GM19025 (cell line): ENCODE measurements around the gene HOXD11.
A peak's percentile ranks its signal among the peaks of the same experiment; 100 is the strongest.

ENCODE experiments used
- ATAC-seq: cut with Tn5 transposase; IDR thresholded peaks from one replicate; pipeline ENCODE4 v1.9.1; 2021; ENCODE audit warnings: mild to moderate bottlenecking, low read depth, moderate library complexity; ENCODE audit not compliant: unreplicated experiment

Gene HOXD11

DNA sequence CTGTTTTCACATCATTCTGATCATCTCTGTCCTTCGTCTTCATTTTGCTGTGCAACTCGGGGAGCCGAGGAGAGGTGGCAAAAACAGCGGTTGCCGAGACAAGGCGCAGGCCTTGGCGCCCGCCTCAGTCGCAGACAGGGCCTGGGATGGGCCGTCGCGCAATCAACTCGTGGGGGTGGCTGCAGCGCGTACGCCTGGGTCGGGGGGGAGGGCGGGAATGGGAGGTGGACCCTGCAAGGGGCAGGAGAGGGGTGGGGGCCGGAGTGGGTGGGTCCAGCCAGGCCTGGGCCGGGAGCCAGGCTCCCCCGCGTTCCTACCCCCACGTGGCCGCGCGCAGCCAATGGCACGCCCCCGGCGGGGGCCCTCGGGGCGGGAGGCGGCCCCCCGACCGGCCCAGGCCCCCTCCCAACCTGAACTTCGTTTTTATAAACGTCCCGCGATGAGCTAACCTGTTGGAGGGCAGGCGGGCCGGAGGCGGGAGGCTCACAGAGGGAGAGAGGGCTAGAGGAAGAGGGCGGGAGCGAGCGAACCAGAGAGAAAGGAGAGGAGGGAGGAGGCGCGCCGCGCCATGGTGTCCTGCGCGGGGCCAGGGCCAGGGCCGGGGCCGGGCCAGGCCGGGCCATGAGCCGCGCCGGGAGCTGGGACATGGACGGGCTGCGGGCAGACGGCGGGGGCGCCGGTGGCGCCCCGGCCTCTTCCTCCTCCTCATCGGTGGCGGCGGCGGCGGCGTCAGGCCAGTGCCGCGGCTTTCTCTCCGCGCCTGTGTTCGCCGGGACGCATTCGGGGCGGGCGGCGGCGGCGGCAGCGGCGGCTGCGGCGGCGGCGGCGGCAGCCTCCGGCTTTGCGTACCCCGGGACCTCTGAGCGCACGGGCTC lies 14.6 kb upstream of the HOXD11 start, which contains the start of gene HOXD13:
Gene HOXD13, plus strand, starts transcription at position 452 of the 875 bp plus-strand sequence. Its CDS starts 170 bp downstream, at position 622.
- no peak for ATAC-seq

DNA sequence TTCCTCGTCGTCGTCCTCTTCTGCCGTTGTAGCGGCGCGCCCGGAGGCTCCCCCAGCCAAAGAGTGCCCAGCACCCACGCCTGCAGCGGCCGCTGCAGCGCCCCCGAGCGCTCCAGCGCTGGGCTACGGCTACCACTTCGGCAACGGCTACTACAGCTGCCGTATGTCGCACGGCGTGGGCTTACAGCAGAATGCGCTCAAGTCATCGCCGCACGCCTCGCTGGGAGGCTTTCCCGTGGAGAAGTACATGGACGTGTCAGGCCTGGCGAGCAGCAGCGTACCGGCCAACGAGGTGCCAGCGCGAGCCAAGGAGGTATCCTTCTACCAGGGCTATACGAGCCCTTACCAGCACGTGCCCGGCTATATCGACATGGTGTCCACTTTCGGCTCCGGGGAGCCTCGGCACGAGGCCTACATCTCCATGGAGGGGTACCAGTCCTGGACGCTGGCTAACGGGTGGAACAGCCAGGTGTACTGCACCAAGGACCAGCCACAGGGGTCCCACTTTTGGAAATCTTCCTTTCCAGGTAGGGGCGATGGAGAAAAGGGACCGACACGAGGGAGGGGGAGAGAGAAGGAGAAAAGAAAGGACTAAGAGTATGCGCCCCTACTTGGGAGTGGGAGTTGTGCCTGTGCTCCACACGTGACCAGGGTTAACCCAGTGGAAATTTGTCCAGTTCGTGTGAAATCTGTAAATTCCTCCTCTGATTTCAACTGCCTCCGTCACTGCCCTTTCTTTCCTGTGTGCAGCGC lies 13.8 kb upstream of the HOXD11 start:
- no peak for ATAC-seq

DNA sequence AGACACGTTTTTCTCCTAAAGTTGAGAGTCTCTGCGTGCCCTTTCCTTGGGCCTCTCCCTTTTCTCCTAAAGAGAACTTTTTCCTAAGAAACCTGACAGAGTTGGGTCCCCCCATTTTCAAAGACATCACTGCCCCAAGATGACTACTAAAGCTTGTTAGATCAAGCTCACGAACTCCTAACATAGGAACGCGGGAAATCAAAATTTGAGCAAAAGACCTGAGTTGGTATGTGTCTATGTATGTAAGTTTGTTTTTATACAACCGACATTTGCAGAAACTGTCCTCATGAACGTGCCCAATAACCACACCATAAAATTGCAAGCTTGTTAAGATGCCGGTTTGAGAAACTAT lies 13.2 kb upstream of the HOXD11 start:
- no peak for ATAC-seq

DNA sequence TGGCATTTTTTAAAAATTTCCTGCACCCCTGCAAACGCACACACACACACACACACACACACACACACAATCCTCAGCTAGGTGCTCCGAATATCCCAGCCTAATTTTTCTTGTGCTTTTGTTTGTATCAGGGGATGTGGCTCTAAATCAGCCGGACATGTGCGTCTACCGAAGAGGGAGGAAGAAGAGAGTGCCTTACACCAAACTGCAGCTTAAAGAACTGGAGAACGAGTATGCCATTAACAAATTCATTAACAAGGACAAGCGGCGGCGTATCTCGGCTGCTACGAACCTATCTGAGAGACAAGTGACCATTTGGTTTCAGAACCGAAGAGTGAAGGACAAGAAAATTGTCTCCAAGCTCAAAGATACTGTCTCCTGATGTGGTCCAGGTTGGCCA lies 12.7 kb upstream of the HOXD11 start:
- no peak for ATAC-seq

- no peak for ATAC-seq
Measured at GRCh38 chr2:176095421-176095820, 11.7 kb upstream of the HOXD11 start.

DNA sequence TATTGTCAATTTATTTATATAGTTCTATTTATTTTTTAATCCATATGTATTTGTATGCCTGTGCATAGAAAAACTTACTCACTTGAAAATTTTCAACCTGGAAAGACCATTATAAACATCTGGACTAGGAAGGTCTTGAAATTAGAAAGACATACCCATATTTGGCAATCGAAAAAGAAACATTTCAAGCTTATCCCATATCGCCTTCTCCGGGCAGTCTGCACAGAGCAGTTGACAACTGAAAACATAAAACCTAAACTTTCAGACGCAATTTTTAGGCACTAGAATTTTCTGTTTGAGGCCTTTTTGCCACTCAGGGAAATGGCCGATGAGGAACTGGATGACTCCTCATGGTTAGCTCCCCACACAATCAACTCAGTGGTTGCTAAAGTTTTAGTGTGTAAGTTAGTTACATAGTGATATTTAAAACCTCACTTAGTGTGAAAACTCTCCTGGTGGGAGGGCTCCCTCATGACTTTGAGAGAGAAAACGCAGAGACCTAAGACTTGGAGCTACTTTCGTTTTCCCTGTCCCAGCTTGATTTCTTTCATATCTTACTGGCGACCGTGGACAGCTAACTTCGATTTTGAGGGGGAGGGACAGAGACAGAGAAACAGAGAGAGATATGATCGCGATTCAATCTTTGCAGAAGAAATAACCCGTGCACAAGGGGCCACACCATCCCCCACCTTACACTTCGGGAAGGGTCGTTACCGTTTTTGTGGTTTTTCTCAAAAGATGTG lies 10.7 kb upstream of the HOXD11 start:
- no peak for ATAC-seq

DNA sequence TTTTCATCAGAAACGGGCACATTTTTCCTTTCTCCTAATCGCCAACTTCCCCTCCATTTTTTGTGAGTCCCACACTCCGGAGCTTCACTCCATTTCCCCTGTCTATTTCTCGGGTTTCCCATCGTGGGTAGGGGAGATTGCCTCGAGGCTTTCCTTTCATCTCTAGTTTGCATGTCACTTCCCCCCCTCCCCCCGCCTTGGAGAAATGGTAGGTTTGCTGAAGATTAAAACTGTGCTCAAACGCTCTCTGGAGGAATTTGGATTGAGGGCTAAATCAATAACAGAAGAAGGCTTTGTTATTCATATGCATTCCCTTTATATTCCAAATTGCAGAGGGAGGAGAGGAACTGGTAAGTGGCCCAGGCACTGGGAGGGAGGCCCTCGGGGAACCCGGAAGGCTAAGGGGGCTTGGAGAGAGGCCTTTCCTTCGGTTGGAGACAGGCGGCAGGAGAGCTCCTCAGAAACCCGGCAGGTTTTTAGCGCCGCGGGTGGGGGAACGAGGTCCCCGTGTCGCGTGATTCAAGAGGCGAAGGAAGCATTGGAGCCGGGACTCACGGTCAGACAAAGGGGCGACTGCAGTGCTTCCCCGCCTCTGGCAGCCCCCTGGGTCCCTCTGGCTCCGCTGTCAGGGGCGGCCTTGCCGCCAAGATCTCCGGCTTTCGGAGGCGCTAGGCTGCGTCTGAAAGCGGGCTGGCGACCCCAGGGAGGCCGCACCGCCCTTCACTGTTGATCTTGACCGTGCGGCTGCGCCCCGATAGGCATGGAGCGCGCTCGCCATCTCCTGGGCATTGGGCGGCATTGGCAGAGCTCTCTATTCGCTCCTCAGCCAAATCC lies 9.9 kb upstream of the HOXD11 start:
- peak; percentile 87 for ATAC-seq

DNA sequence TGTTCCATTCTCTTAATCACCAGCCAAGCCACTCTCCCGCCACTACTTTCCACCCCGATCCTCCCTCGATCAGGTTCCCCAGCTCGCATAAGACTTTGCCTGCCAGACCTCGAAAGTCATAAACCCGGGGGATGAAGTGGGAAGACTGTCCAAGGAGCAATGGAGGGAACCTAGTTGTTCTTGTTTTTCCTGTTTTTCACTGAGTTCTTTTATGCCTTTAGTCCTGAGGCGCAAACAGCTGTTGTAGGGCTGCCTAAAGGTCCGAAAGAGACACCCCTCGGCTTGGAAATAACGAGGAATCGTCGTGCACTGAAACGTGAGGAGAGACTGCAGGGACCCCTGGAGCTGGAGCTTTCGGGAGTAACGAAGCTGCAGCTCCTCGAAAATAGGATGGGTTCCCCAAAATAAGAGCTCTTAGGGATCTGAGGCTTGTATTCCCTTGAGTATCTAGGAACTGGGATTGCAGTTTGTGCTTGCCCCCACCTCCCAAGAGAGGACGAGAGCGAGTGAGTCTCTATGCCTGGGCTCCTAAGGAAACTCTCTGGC lies 9.2 kb upstream of the HOXD11 start:
- ATAC-seq, result no peak

DNA sequence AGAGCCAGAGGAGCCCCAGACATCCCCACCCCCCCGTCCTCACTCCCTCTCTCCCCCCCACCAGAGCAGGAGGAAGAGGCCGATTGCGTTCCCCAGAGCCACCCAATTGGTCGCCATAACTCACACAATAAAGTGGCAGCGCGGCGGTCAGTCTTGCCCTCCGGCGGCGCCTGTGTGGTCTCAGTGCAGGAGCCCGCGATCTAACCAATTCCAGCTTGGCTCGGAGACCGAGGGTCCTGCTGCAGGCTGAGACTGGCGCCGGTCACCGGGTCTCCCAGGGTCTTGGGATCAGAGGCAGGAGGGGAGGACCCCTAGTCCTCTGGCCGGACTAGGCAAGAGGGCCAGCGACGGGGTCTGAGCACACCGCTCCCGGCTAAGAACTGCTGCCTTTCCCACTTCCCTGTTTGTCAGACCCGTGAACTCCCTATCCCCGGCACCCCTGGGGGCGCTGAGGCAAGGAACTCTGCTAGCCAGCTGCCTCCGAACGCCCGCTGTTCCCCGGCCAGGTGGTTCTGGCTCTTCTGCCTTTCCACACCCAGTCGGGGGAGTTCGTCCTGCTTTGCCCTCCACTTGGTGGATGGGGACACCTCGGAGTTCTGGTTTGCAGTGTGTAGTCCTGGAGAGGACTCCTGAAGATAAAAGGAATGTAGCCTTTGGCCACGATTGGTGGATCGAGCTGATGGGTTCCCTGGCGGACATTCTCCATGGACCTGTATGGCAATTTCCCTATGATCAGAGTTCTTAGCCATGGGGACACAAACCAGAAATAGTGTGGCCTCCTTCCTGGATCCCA lies 8.5 kb upstream of the HOXD11 start:
- ATAC-seq, result no peak

DNA sequence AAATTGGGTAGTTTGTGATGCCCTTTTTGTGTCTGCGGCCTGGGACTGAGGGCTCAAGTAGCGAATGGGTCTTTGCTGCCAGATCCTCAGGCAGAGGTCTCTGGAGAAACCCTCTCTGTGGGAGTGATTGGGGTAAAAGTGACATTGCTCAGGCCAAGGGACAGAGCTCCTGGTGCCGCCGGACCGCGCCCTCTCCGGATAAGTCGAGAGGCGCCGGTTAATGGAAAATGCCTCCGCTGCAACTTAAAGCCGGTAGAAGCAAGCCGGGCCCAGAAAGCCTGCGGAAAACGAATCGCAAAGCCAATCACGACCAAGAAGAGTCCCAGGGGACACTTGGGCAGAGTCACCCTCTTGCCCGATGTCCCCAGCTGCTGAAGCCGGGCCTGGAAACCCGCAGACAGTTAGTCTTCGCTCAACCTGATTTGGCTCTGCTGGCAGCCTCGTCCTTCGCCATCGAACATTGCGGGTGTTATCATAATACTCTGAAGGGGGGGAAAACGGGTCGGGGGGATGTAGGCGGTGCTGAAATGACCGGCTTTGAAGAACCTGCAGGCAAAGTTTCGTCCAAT lies 7.8 kb upstream of the HOXD11 start:
- no peak for ATAC-seq

GRCh38 chr2:176099728-176100546 lies 7.1 kb upstream of the HOXD11 start, which contains the start of gene HOXD12:
Gene HOXD12 (plus strand): TSS chr2:176099795. CDS start chr2:176099802, 7 bp downstream.
- ATAC-seq, result no peak

- no peak for ATAC-seq
Measured at GRCh38 chr2:176100547-176101140, 6.4 kb upstream of the HOXD11 start.

DNA sequence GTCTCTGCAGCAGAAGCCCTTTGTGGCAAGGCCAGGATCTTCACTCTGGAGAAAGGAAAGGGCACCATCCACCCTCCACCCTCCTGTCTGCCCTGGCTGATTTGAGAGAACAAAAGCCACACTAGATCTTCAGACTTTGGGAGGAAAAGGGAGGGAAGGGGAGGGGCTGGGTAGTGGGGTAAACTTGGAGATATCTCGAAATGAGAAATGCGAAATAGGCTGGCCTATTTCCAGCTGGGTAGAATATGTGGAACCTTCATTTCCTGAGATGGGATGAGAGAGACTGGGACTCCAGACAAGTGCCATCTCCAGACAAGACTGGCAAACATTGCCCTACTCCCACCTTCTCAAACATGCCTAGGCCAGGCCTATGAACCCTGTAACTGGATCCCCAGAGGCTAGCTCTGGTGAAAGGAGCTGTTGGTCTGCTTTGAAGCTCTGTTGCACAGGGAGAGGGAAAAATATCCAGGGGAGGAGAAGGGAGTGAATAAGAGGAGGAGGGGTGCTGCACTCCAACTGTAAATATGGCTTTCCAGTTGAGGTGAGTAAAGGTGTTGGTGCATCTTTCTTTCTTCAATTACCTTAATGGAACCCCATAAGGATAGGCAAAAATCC lies 5.8 kb upstream of the HOXD11 start:
- no peak for ATAC-seq

DNA sequence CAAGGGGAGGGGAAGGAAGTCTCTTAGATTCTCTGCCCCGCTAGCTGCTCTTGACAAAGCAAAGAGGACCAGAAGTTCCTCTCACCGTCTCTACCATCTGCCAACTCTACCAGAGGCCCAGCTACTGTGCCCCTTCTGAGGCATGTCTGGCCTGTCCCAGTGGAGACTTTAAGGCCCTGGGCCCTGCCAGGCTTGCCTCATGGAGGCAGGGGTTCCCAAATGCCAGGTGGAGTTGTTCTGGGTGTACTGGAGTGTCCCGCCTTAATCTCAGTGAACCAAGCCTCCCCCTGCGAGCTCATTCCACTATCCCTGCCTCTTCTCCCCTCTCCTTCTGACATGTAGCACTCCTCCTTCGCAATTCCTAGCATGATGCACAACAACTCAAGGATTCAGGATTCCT lies 5.2 kb upstream of the HOXD11 start:
- ATAC-seq, result no peak

DNA sequence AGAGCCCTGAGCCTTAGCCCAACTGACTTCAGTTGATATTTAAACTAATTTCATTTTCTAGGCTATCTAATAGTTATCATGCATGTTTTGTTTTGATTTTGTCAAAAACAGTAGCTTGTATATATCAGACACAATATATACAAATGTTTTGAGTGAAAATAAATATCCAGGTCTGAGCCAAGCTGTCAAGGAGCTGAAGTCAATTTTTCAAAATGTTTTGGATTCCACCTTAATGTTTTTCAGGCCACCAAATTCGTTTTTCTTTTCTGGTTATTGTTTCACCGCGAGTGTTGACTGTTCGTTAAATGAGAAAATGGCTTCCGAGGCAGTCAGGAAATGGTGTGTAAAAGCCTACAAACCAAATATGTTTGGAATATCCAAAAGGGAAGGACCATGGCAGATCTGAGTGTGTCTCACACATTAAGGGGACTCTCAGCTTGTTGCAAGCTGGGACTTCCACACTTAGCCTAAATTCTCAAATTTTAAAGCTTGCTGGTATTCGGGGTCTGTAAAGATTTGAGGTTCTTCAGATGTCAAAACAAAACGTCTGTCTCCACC lies 4.7 kb upstream of the HOXD11 start:
- ATAC-seq, result no peak

GRCh38 chr2:176103194-176103593 lies 3.9 kb upstream of the HOXD11 start:
- ATAC-seq, result no peak
